ENCODE data around the gene CLIP2.
"Not testable (repeated sequence)": the region's sequence is repeated elsewhere in the genome, so short reads cannot be mapped to it uniquely, and the experiment has no call there.

The CLIP2 gene

DNA sequence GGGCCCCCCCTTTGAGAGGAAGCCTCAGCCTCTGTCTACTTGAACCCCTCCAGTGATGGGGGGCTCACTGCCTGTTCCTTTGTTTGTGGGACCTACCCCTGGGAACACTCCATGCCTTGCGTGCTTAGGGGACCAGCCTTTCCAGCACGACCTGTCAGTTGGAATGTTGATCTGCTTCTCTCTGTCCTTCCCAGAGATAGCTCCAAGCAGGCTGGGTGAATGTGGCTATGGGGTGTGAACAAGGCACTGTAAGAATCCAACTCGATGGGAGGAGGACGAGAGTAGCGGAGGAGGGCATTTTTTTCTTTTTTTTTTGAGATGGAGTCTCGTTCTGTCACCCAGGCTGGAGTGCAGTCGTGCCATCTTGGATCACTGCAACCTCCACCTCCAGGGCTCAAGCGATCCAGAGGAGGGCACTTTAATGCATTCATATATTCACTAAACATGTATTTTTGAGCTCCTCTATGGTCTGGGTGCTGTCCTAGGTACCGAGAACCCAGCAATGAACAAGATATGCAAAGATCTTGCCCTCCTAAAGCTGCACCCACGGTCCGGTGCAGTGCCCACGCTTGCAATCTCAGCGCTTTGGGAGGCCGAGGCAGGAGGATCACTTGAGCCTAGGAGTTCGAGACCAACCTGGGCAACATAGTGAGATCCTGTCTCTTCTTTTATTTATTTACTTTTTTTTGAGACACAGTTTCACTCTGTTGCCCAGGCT, 8.5 kb downstream of the CLIP2 start:
- DNase-seq (ENCODE audit: low read depth in 2 of 2): no peak

DNA sequence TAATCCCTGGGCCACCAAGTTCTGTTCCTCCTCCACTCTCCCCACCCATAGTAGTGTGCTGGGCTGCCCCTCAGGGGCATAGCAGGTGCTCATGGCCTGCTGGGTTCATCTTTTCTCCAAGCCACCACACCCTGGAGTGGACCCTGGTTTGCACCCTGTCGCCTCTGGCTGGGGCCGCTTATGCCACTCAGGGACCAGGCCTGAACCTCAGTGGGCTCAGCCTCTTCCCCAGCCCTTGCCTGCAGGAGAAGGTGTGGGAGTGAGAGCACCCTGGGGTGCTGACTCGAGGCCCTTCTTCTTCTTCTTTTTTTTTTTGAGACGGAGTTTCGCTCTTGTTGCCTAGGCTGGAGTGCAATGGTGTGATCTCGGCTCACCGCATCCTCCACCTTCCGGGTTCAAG, 10.2 kb downstream of the CLIP2 start:
- no peak for DNase-seq (ENCODE audit: low read depth in 2 of 2)

DNA sequence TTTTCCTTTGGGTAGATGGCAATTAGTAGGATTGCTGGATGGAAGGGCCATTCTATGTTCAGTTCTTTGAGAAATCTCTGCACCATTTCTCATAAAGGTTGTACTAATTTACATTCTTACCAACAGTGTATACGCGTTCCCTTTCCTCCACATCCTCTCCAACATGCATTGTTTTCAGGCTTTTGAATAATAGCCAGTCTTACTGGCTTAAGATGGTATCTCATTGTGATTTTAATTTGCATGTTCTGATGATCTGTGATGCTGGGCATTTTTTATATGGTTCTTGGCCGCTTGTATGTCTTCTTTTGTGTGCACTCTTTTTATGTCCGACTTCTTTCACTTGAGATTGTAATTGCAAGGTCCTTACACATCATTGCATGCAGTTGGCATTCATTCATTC, 11.7 kb downstream of the CLIP2 start:
- no peak for DNase-seq (ENCODE audit: low read depth in 2 of 2)

DNA sequence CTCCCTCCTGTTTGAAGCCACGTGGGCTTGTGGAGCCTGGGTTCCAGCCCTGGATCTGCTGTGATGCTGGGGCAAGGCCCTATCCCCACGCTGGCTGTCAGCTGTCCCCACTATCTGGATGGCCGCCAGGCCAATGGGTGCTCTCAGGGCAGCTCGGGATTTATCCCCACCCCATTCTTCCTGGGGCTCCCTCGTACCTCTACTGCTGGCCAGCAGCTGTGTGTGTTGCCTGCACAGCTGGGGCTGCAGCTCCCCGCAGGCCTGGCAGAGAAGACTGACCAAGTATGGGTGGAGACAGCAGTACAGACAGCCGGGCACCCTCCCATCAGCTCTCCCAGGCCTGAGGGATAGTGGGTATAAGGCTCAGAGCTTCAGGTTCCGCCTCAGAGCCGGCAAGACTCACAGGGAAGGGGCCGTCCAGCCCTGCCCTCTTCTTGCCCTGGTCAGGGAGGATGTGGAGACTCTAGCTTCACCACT, 13.6 kb downstream of the CLIP2 start:
- no peak for DNase-seq (ENCODE audit: low read depth in 2 of 2)

DNA sequence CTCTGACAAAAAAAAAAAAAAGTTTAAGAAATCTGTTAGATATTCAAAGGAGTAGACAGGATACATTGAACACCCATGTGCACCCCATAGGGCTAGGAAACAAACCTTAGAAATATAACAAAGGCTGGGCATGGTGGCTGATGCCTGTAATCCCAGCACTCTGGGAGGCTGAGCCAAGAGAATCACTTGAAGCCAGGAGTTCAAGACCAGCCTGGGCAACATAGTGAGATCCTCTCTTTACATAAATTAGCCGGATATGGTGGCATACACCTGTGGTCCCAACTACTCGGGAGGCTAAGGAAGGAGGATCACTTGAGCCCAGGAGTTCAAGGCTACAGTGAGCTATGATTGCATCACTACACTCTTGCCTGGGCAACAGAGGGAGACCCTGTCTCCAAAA, 15.3 kb downstream of the CLIP2 start:
- DNase-seq (ENCODE audit: low read depth in 2 of 2): no peak

DNA sequence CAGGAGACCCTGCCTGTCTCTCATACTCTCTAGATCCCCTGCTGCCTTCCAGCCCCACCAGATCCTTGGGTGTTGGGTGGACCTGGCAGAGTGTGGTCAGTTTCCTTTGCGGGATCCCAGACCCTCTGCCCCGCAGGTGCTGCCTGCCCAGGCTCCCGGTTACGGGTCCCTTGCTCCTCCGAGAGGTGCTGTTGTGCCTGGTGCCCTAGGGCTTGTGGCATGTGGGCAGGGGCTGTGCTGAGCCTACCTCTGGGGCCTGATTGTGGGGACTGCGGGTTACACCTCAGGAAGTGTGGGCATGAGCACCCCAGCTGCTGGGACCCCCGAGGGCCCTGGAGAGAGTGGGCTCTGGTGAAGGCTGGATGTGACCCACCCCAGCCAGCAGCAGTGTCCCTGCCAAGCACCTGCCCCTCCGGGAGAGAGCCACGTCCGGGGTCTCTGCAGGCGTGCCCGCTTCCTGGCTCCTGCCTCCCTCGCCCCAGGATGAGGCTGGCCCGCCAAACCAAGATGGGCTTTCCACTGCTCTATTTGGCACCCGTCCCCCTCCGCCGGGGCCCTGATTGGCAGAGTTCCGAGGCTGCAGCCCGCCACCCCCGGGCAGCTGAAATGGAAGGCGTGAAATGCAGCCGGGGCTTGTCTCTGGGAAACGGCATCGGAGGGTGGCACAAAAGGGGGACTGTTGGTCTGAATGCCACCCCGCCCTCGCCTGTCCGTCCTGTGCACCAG, 17.0 kb downstream of the CLIP2 start:
- no peak for DNase-seq (ENCODE audit: low read depth in 2 of 2)

DNA sequence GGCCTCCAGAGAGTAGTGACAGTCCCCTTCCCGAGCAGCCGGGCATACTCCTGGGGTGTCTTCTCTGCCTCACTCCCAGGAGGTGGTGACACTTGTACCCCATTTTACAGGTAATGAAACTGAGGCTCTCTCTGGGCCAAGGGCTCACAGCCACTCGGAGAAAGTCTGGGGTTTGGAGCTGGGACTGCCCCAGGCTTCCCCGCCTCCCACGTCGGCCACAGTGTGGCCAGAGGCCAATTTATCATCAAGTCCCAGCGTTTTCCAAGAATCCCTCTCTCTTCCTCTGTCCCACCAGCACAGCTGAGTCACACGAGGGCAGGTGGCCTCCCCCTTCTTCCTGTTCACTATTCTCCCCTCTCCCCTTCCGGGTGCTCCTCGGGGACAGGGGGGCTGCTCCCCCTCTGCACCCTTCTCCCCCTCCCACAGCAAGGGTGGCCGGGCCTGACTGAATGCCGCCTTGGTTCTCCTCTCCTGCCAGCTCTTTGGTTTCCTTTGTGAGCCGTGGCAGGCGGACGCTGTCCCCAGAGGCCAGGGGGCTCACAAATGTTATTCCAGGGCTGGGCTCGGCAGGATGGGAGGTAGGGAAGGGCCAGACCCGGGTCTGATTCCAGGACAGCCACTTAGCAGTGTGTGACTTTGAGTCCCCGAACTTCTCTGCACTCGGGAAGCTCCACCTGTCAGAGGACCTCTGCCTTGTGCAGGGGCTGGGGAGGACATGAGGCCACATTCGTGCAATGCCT, 17.7 kb downstream of the CLIP2 start:
- no peak for DNase-seq (ENCODE audit: low read depth in 2 of 2)

DNA sequence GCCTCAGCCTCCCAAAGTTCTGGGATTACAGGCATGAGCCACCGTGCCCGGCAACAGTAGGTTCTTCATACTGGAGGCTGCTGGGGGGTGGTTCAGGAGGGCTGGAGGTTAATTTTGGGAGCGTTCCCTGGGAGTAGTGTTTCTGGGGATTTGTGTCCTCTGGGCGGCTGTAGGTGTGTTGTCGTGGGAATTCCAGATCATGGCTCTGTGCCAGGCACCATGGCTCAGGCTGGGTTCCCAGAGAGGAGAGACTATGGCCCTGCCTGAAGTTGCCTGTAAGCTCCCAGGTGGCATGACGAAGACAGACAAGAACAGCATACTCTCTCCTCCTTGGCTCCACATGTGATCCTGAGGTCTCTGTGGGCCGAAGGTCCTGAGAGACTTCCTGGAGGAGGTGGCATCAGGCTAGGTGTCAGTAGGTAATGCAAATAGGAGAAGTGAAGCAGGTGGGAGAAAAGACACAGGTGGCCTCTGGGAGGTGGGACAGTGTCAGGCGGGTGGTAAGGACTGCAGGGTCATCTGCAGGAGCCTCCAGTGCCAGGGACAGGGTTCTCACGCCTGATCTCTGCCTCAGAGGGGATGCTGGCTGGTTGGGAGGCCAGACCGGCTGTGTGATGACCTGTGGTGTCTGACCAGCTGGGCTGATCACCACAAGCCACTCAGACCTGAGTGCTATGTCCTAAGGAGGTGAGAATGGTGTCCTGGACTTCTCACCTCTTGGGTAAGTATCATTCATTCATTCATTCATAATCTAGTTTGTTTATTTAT, 18.7 kb downstream of the CLIP2 start:
- no peak for DNase-seq (ENCODE audit: low read depth in 2 of 2)

DNA sequence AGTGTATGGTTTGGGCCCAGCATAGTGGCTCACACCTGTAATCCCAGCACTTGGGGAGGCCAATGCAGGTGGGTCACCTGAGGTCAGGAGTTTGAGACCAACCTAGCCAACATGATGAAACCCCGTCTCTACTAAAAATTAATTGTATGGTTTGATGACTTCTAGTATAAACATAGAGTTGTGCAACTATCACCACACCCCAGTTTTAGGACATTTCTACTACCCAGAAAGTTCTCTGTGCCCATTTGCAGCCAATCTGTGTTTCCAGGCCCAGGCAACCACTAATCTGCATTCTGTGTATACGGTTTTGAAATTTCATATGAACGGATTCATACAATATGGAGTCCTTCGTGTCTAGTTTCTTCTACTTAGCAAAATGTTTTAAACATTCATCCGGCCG, 20.0 kb downstream of the CLIP2 start:
- no peak for DNase-seq (ENCODE audit: low read depth in 2 of 2)

DNA sequence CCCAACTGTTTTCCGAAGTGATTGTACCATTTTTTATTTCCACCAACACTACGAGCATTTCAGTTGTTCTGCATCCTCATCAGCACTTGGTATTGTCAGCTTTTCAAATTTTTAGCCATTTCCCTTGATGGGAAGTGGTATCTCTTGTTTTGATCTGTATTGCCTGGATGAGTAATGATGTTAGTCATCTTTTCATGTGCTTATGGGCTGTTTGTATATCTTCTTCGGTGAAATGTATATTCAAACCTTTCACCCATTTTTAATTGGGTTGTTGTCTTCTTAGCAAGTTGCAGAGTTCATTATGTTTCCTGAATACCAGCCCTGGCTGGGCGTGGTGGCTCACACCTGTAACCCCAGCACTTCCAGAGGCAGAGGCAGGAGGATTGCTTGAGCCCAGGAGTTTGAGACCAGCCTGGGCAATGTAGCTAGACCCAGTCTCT, 22.1 kb downstream of the CLIP2 start:
- DNase-seq (ENCODE audit: low read depth in 2 of 2): no peak

DNA sequence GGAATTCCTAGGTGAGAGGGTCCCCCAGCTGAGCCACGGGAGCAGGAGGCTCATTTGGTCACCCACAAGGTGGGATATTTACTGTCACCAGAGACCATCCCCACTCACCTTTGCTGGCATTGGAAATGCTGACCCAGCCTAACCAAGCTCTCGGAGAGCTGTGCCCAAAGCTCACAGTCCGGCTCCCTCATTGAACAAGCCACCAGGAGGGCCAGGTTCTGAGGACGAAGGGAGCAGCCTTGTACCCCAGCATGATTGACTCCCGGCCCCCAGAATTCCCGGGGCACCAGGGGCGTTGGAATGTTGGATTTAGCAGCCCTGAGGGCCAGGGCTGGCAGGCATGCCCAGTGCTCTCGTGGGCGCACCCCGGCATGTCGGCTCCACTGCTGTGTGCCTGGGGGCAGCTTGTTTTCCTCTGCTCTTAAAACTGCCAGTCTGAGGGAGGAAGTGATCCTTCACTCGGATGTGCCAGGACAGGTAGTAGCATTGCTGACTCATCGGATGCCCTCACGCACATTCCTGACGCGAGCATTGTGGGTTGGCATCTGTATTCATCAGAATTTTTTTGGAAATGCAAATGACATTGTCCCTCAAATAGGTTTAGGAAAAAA, 23.3 kb downstream of the CLIP2 start:
- no peak for DNase-seq (ENCODE audit: low read depth in 2 of 2)

DNA sequence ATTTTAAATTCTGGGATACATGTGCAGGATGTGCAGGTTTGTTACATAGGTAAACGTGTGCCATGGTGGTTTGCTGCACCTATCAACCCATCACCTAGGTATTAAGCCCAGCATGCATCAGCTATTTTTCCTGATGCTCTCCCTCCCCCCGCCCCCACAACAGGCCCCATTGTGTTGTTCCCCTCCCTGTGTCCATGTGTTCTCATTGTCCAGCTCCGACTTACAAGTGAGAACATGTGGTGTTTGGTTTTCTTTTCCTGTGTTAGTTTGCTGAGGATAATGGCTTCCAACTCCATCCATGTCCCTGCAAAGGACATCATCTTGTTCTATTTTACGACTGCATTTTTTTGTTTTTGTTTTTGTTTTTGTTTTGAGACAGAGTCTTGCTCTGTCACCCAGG, 26.7 kb downstream of the CLIP2 start:
- DNase-seq (ENCODE audit: low read depth in 2 of 2): not testable (repeated sequence)

DNA sequence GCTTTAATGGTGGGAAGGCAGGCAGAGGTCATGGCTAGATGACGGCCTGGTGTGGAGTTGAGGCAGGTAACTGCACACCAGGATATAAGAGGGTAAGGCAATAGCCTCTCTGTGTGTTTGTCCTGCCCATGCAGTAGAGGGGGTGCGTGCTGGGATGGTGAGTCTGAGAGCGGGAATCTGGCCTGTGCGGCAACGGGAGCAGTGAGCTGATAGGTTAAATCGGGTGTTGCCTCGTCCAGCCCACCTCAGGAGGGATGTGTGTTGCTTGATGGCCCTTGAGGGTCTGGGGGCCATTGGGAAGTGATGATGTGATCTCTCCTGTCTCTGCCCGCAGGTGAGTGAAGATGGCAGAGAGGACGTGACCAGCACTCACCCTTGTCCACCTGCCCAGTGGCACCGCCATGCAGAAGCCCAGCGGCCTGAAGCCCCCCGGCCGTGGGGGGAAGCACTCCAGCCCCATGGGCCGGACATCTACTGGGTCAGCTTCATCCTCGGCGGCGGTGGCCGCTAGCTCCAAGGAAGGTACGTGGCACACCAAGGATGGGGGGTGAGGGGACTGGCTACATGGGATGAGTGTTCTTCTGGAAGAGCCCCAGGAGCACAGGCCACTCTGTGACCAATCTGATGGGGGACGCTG, 28.1 kb downstream of the CLIP2 start:
- no peak for DNase-seq (ENCODE audit: low read depth in 2 of 2)

DNA sequence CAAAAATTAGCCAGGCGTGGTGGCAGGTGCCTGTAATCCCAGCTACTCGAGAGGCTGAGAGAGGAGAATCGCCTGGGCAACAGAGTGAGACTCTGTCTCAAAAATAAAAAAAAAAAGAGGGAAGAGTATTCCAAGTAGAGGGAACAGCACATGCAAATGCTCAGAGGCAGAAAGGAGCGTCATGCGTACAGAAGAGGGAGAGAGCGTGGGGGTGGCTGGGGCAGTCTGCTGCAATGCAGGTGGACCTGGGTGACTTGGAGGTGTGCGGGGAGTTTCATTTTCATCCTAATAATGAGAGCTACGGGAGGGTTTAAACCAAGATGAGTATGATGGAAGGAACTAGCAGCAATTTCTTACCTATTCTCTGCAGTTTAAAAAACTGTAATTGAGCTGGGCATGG, 28.8 kb downstream of the CLIP2 start:
- DNase-seq (ENCODE audit: low read depth in 2 of 2): no peak

DNA sequence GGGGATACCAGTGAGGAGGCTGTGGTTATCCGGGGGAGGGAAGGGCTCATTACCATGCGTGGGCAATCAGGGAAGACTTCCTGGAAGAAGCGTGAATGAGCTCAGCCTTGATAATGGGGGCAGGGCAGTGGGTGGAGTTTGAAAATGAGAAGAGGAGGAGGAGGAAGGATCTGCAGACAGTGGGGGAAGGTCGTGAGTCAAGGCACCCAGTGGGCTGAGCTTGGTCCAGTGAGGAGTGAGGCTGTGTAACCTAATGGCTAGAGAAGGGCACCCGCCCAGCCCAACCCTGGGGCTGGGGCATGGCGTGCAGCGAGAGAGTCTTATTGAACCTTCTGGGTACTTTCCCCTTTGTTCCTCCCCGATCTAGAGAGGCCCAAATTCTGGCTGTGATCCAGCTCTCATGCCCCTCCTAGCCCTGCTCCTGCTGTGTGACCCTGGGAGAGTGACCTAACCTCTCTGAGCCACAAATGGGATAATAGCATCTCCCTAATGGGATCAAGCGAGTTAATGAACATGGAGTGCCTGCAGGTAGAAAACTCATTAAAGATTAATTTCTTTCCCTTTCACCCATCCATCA, 31.5 kb downstream of the CLIP2 start:
- DNase-seq (ENCODE audit: low read depth in 2 of 2): no peak

DNA sequence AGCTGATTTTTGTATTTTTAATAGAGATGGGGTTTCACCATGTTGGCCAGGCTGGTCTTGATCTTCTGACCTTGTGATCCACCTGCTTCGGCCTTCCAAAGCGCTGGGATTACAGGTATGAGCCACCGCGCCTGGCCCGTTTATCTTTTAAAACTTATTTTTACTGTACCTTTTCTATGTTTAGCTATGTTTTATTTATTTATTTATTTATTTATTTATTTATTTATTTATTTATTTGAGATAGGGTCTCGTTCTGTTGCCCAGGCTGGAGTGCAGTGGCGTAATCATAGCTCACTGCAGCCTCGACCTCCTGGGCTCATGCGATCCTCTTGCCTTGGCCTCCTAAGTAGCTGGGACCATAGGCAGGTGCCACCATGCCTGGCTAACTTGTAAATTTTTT, 33.7 kb downstream of the CLIP2 start:
- DNase-seq (ENCODE audit: low read depth in 2 of 2): not testable (repeated sequence)

DNA sequence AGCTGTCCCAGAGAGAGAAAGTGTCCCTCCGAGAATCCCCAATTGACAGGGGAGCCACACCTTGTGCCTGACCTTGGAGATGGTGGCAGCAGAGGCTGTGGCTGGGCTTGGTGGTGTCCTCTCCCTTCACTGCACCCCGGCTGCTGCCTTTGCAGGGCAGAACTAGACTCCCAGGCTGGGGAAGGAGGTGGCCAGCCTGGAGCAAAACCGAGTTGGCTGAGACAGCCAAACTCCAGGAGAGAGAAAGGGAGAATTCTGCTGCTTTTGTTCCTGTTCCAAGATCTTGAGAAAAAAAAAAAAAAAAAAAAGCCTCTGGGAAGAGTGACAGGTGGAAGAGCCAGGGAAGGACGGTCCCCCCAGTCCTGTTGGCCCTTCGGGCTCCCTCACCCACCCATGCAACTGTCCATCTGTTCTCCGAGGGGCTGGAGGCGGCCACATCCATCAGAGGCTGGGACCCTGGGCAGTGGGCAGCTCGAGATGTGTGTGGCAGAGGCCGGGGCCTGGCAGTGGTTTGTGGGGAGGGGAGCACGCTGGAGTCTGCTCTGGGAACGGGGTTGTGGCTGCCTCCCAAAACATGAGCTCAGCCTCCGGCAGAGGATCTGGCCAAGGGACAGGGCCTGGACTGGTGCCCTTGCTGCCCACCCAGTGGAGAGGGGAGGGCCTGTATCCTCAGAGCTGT, 35.5 kb downstream of the CLIP2 start:
- DNase-seq (ENCODE audit: low read depth in 2 of 2): no peak

DNA sequence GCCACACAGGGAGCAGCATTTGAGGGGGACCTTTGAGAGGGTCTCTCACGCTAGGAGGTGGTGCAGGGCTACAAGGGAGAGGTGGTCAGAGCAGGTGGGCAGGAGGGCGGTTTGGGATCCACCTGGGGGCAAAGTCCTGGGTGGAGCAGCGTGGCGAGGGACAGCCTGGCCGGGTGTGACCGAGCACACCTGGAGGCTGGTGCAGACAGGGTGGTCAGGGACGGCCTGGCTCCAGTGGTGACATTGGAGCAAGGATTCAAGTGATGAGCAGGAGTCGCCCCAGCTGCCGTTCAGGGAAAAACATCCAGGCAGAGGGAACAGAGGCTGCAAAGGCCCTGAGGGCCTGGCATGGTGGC, 36.0 kb downstream of the CLIP2 start:
- no peak for DNase-seq (ENCODE audit: low read depth in 2 of 2)

DNA sequence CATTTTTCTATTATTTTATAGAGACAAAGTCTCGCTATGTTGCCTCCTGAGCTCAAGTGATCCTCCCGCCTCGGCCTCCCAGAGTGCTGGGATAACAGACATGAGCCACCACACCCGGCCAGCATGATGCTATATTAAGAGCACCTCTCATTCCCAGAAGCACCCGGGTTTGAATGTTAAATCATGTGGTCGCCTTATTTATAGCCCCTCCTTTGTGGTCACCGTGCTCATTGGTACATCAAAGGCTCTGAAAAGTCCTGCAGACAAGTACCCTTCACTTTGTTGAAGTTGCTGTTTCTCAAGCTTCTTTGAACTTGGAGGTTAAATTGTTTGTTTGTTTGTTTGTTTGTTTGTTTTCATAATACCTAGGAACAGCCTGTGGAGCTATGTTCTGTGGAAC, 40.0 kb downstream of the CLIP2 start:
- no peak for DNase-seq (ENCODE audit: low read depth in 2 of 2)

All from stimulated activated CD8-positive, alpha-beta memory T cell treated with anti-CD3 and anti-CD28 coated beads, Interleukin-15, amount 100 ng/mL, for 4 hours (primary cell).